ENCODE measurements around the gene KRT79.
"Not testable (repeated sequence)": the region's sequence is repeated elsewhere in the genome, so short reads cannot be mapped to it uniquely, and the experiment has no call there.

Gene KRT79

GRCh38 chr12:52800259-52800917 lies 33.7 kb downstream of the KRT79 start:
- H3K4me1 ChIP-seq (ENCODE audit: control insufficient read depth, insufficient read depth, low read length): peaks cover 18% of the 10 kb centered on the region
- no peak overlapping the region for H3K4me3 ChIP-seq (ENCODE audit: low read length)
- no peaks in the 10 kb centered on the region for H3K27me3 ChIP-seq (ENCODE audit: control insufficient read depth, insufficient read depth, low read length)
- H3K36me3 ChIP-seq (ENCODE audit: control insufficient read depth, insufficient read depth, low read length): no peaks in the 10 kb centered on the region
- no peak overlapping the region for H3K9ac ChIP-seq (ENCODE audit: low read length)
- no peaks in the 10 kb centered on the region for H3K9me3 ChIP-seq (ENCODE audit: control insufficient read depth, low read length)

- H3K36me3 ChIP-seq (ENCODE audit: control insufficient read depth, insufficient read depth, low read length): no peaks in the 10 kb centered on the region
- no peak overlapping the region for H3K4me3 ChIP-seq (ENCODE audit: low read length)
- H3K9ac ChIP-seq (ENCODE audit: low read length): no peak overlapping the region
- peaks cover 18% of the 10 kb centered on the region for H3K4me1 ChIP-seq (ENCODE audit: control insufficient read depth, insufficient read depth, low read length)
- no peaks in the 10 kb centered on the region for H3K9me3 ChIP-seq (ENCODE audit: control insufficient read depth, low read length)
- no peaks in the 10 kb centered on the region for H3K27me3 ChIP-seq (ENCODE audit: control insufficient read depth, insufficient read depth, low read length)
Measured at GRCh38 chr12:52799505-52800211, 34.5 kb downstream of the KRT79 start.

- no peak overlapping the region for H3K9ac ChIP-seq (ENCODE audit: low read length)
- H3K9me3 ChIP-seq (ENCODE audit: control insufficient read depth, low read length): no peaks in the 10 kb centered on the region
- no peaks in the 10 kb centered on the region for H3K36me3 ChIP-seq (ENCODE audit: control insufficient read depth, insufficient read depth, low read length)
- H3K4me3 ChIP-seq (ENCODE audit: low read length): no peak overlapping the region
- peaks cover 18% of the 10 kb centered on the region for H3K4me1 ChIP-seq (ENCODE audit: control insufficient read depth, insufficient read depth, low read length)
- peaks cover 3% of the 10 kb centered on the region for H3K27me3 ChIP-seq (ENCODE audit: control insufficient read depth, insufficient read depth, low read length)
Measured at GRCh38 chr12:52798671-52799504, 35.2 kb downstream of the KRT79 start.

GRCh38 chr12:52798003-52798670 lies 36.0 kb downstream of the KRT79 start:
- Histone ChIP-seq H3K4me3 (ENCODE audit: low read length) (no peak overlapping the region), H3K9me3 (ENCODE audit: control insufficient read depth, low read length) (no peaks in the 10 kb centered on the region), H3K4me1 (ENCODE audit: control insufficient read depth, insufficient read depth, low read length) (peaks cover 18% of the 10 kb centered on the region), H3K36me3 (ENCODE audit: control insufficient read depth, insufficient read depth, low read length) (no peaks in the 10 kb centered on the region), H3K27me3 (ENCODE audit: control insufficient read depth, insufficient read depth, low read length) (peaks cover 5% of the 10 kb centered on the region), H3K9ac (ENCODE audit: low read length) (no peak overlapping the region)

GRCh38 chr12:52797529-52797894 lies 36.6 kb downstream of the KRT79 start:
- H3K9ac ChIP-seq (ENCODE audit: low read length): no peak overlapping the region
- H3K27me3 ChIP-seq (ENCODE audit: control insufficient read depth, insufficient read depth, low read length): peaks cover 5% of the 10 kb centered on the region
- peaks cover 18% of the 10 kb centered on the region for H3K4me1 ChIP-seq (ENCODE audit: control insufficient read depth, insufficient read depth, low read length)
- no peaks in the 10 kb centered on the region for H3K36me3 ChIP-seq (ENCODE audit: control insufficient read depth, insufficient read depth, low read length)
- H3K9me3 ChIP-seq (ENCODE audit: control insufficient read depth, low read length): no peaks in the 10 kb centered on the region
- H3K4me3 ChIP-seq (ENCODE audit: low read length): no peak overlapping the region

GRCh38 chr12:52796839-52797528 lies 37.1 kb downstream of the KRT79 start:
- peaks cover 5% of the 10 kb centered on the region for H3K27me3 ChIP-seq (ENCODE audit: control insufficient read depth, insufficient read depth, low read length)
- H3K4me3 ChIP-seq (ENCODE audit: low read length): no peak overlapping the region
- no peaks in the 10 kb centered on the region for H3K9me3 ChIP-seq (ENCODE audit: control insufficient read depth, low read length)
- H3K36me3 ChIP-seq (ENCODE audit: control insufficient read depth, insufficient read depth, low read length): no peaks in the 10 kb centered on the region
- H3K9ac ChIP-seq (ENCODE audit: low read length): no peak overlapping the region
- peaks cover 18% of the 10 kb centered on the region for H3K4me1 ChIP-seq (ENCODE audit: control insufficient read depth, insufficient read depth, low read length)

- peaks cover 9% of the 10 kb centered on the region for H3K27me3 ChIP-seq (ENCODE audit: control insufficient read depth, insufficient read depth, low read length)
- H3K36me3 ChIP-seq (ENCODE audit: control insufficient read depth, insufficient read depth, low read length): no peaks in the 10 kb centered on the region
- H3K9ac ChIP-seq (ENCODE audit: low read length): no peak overlapping the region
- no peak overlapping the region for H3K4me3 ChIP-seq (ENCODE audit: low read length)
- H3K9me3 ChIP-seq (ENCODE audit: control insufficient read depth, low read length): no peaks in the 10 kb centered on the region
- H3K4me1 ChIP-seq (ENCODE audit: control insufficient read depth, insufficient read depth, low read length): peaks cover 18% of the 10 kb centered on the region
Measured at GRCh38 chr12:52796429-52796794, 37.7 kb downstream of the KRT79 start.

- Histone ChIP-seq H3K36me3 (ENCODE audit: control insufficient read depth, insufficient read depth, low read length) (no peaks in the 10 kb centered on the region), H3K27me3 (ENCODE audit: control insufficient read depth, insufficient read depth, low read length) (peaks cover 14% of the 10 kb centered on the region), H3K9me3 (ENCODE audit: control insufficient read depth, low read length) (no peaks in the 10 kb centered on the region), H3K9ac (ENCODE audit: low read length) (no peak within 1 kb of the TSS), H3K4me3 (ENCODE audit: low read length) (no peak within 1 kb of the TSS), H3K4me1 (ENCODE audit: control insufficient read depth, insufficient read depth, low read length) (peaks cover 18% of the 10 kb centered on the region)
Measured at GRCh38 chr12:52795694-52796428, 38.2 kb downstream of the KRT79 start, which contains the start of gene KRT3. Gene KRT3 (minus strand): TSS chr12:52796117. CDS start chr12:52796042, 75 bp downstream.

- Histone ChIP-seq H3K4me1 (ENCODE audit: control insufficient read depth, insufficient read depth, low read length) (peaks cover 14% of the 10 kb centered on the region), H3K27me3 (ENCODE audit: control insufficient read depth, insufficient read depth, low read length) (peaks cover 17% of the 10 kb centered on the region)
- H3K9me3 ChIP-seq (ENCODE audit: control insufficient read depth, low read length); H3K36me3 ChIP-seq (ENCODE audit: control insufficient read depth, insufficient read depth, low read length); H3K4me3 ChIP-seq (ENCODE audit: low read length); H3K9ac ChIP-seq (ENCODE audit: low read length): not testable (repeated sequence)
Measured at GRCh38 chr12:52795332-52795674, 38.8 kb downstream of the KRT79 start.

- no peaks in the 10 kb centered on the region for H3K36me3 ChIP-seq (ENCODE audit: control insufficient read depth, insufficient read depth, low read length)
- peaks cover 10% of the 10 kb centered on the region for H3K4me1 ChIP-seq (ENCODE audit: control insufficient read depth, insufficient read depth, low read length)
- no peaks in the 10 kb centered on the region for H3K9me3 ChIP-seq (ENCODE audit: control insufficient read depth, low read length)
- no peak overlapping the region for H3K9ac ChIP-seq (ENCODE audit: low read length)
- peaks cover 23% of the 10 kb centered on the region for H3K27me3 ChIP-seq (ENCODE audit: control insufficient read depth, insufficient read depth, low read length)
- no peak overlapping the region for H3K4me3 ChIP-seq (ENCODE audit: low read length)
Measured at GRCh38 chr12:52794479-52795331, 39.4 kb downstream of the KRT79 start.
